Activated T-cell treated with anti-CD3 and anti-CD28 coated beads, Interleukin-2, amount 50 U/mL, for 1 hour (primary cell): ENCODE results near the gene KIAA1549.
"Not testable (repeated sequence)": the region's sequence is repeated elsewhere in the genome, so short reads cannot be mapped to it uniquely, and the experiment has no call there.

ENCODE experiments used
- DNase-seq: peaks from one replicate; pipeline ENCODE4 v3.0.0-alpha.2; 2020

KIAA1549 gene

DNA sequence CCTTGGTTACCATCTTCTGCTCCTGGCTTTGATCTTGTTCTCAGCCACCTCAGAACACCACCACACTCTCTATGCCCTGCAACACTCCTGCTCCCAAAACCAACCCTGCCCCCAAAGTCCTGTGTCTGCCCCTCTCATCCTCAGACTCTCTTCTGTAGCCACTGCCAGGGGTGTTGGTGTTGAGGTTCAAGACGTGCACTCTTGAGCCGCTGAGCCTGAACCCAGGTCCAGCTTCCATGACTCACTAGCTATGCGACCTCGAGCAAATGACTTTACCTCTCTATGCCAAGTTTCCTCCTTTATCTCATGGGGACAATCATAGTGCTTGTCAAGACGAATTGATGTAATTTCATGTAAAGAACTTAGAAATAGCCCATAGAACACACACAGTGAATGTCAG lies 182.4 kb downstream of the KIAA1549 start:
- DNase-seq = no peak

GRCh38 chr7:138797715-138798320 lies 183.4 kb downstream of the KIAA1549 start, which contains the start of the genes ATP6V0A4 and TMEM213:
Gene ATP6V0A4, minus strand, starts transcription at chr7:138798196. Its CDS starts 26,949 bp downstream, at chr7:138771247.
Gene TMEM213, plus strand, starts transcription at chr7:138797994. Its CDS starts 111 bp downstream, at chr7:138798105.
- DNase-seq = no peak

- not testable (repeated sequence) for DNase-seq
Observed at GRCh38 chr7:138797046-138797445, 184.1 kb downstream of the KIAA1549 start.

DNA sequence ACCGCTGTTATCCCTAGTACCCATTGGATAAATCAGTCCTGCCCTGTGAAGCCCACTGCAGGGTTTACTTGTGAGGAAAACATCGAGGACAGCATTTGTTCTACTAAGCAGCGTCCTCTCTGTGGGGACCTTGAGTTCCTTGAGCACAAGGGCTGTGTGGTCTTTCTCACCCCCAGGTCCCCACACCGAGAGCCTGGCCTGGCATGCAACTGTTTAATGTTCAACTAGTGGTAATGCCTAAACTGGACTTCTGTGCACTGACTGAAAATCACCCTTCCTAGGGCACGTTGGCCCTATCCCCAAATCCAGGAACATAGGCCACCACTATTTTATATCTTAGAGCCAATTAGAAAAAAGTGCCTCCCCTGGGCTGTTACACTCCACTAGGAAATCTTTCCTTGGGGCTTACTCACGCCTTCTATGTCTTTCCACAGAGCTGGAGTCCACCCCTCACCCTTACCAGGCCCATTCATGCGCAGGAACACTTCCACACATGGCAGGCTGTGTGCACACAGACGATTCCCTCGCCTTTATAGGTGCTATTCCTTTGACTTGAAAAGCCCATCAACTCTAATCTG lies 185.1 kb downstream of the KIAA1549 start:
- DNase-seq = no peak

DNA sequence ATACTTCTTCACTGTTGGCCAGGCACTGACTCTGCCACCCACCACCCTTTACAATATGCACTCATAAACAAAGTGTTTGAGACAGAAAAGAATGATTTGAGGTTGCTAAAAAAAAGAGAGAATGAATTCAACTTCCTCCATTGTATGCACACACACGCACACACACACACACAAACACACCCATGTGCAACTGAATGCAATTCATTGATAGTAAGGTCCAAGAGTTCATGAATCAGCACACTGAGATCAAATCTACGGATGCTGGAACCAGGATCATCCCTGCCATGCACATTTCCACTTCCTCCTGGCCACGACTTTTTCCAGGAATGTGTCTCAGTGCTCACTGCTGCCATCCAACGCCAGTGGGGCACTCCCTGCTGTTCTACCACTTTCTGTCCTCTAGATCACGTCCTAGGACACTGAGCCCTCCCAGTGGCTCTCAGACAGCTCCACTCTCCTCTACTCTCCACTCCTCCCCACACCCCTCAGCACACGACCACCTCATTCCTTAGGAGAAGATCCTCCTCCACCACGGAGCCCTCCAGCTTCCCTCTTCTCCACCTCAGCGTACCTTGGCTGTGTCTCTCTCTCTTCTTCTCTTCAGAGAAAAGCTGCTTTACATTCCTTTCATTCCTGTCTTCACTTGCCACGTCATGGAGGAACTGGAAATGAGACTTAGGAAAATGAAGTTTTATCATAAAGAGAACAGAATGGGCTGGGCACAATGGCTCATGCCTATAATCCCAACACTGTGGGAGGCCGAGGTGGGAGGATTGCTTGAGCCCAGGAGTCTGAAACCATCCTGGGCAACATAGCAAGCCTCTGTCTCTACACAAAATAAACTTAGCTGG lies 195.4 kb downstream of the KIAA1549 start:
- DNase-seq = no peak

DNA sequence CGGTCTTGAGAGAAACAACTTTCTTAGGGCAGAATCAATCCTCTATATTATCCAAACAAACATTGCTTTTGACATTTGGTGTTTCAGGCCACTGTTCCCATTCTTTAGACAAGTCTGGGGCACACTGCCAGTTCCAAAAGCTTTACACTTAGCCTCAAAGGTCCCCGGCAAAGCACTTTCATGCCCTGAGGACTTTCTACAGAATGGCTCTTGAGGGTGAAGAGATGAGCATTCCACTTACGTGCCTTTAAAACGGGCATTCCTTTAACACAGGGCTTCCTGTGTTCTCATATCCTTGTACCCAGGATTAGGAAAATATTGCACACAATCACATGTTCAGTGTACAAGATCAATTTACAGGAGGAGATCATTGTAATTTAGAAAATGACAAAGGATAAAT lies 196.5 kb downstream of the KIAA1549 start:
- no peak for DNase-seq
